ENCODE measurements around the gene NEK2. TPM values are rescaled to one million over a fixed set of nuclear protein-coding genes. Genes with fewer than 3 reads are reported as not detected.
"Not testable (repeated sequence)": the region's sequence is repeated elsewhere in the genome, so short reads cannot be mapped to it uniquely, and the experiment has no call there.

NEK2 gene
- total RNA-seq, 1 donor from 2014 or later = 3.1 TPM

DNA sequence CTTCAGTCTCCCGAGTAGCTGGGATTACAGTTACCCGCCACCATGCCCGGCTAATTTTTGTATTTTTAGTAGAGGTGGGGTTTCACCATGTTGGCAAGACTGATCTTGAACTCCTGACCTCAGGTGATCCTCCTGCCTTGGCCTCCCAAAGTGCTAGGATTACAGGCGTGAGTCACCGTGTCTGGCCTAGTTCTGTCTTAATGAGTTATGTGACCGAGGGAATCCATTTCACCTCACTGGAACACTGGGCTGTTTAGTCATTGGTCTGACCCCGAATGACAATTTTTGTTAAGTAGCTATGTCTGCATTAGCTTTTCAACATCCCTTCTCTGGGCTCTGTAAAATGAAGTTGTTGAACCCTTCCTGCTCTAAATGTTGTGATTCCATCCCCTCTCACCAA lies 6.8 kb upstream of the NEK2 start:
- not testable (repeated sequence) for H3K9me3 ChIP-seq (ENCODE audit: control insufficient read depth in 3 of 3, low read length in 3 of 3); H3K36me3 ChIP-seq (ENCODE audit: control insufficient read depth in 3 of 3, insufficient read depth in 3 of 3, low read length in 3 of 3); H3K9ac ChIP-seq (ENCODE audit: low read depth in 1 of 3, low read length in 3 of 3); H3K27me3 ChIP-seq (ENCODE audit: control insufficient read depth in 3 of 3, insufficient read depth in 3 of 3, low read length in 3 of 3); H3K4me3 ChIP-seq (ENCODE audit: low read length in 3 of 3); H3K4me1 ChIP-seq (ENCODE audit: control insufficient read depth in 3 of 3, insufficient read depth in 3 of 3, low read length in 3 of 3); H3K27ac ChIP-seq (ENCODE audit: low read depth, low read length)

DNA sequence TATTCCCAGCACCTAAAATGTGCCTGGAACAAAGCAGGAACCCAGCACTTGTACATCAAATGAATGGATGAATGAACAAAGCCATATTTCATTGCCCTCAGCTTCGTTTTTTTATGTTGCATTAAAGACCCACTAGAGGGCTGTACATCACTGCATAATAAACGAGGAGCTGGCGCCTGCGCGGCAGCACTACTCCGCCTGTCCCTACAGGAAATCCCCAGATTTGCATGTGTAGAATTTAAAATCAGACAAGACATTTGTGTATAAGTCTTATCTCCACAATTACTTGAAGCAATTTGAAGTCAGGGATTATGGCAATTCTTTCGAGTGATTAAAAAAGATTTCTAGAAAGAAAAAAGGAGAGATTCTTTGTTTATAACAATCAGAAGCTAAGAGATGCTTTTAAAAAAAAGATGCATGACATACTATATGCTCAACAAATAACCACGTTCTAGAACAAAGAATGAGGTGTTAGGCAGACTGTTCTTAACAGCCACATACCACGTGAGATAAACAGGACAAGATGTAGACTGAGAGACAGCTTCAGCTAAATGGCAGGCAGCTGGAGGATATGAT lies 5.4 kb upstream of the NEK2 start:
- Histone ChIP-seq H3K27ac (ENCODE audit: low read depth, low read length) (no peak overlapping the region), H3K4me1 (ENCODE audit: control insufficient read depth in 3 of 3, insufficient read depth in 3 of 3, low read length in 3 of 3) (peaks cover 2% of the 10 kb centered on the region in 3 donors), H3K27me3 (ENCODE audit: control insufficient read depth in 3 of 3, insufficient read depth in 3 of 3, low read length in 3 of 3) (peaks cover 0 to 2% (median 0%) of the 10 kb centered on the region in 3 donors), H3K9ac (ENCODE audit: low read depth in 1 of 3, low read length in 3 of 3) (no peak overlapping the region), H3K9me3 (ENCODE audit: control insufficient read depth in 3 of 3, low read length in 3 of 3) (no peaks in the 10 kb centered on the region), H3K36me3 (ENCODE audit: control insufficient read depth in 3 of 3, insufficient read depth in 3 of 3, low read length in 3 of 3) (no peaks in the 10 kb centered on the region), H3K4me3 (ENCODE audit: low read length in 3 of 3) (no peak overlapping the region)

DNA sequence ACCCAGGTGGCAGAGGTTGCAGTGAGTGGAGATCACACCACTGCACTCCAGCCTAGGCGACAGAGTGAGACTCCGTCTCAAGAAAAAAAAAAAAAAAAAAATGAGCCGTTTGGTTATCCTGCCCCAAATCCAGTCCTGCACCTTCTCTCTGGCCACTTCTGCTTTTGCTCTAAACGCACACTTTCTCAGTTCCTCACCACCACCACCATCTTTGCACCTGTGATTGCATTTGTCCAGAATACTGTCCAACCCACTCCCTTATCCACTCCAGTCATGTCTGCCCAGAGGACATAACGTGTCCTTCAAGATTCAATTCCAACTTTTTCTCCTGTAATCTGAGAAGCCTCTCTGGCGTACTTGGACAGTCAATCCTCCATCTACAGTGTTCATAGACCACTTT lies 2.2 kb upstream of the NEK2 start:
- Histone ChIP-seq H3K27me3 (ENCODE audit: control insufficient read depth in 3 of 3, insufficient read depth in 3 of 3, low read length in 3 of 3) (no peaks in the 10 kb centered on the region), H3K4me1 (ENCODE audit: control insufficient read depth in 3 of 3, insufficient read depth in 3 of 3, low read length in 3 of 3) (peaks cover 12 to 15% (median 13%) of the 10 kb centered on the region in 3 donors), H3K9me3 (ENCODE audit: control insufficient read depth in 3 of 3, low read length in 3 of 3) (no peaks in the 10 kb centered on the region), H3K9ac (ENCODE audit: low read depth in 1 of 3, low read length in 3 of 3) (no peak overlapping the region), H3K4me3 (ENCODE audit: low read length in 3 of 3) (no peak overlapping the region), H3K27ac (ENCODE audit: low read depth, low read length) (no peak overlapping the region), H3K36me3 (ENCODE audit: control insufficient read depth in 3 of 3, insufficient read depth in 3 of 3, low read length in 3 of 3) (no peaks in the 10 kb centered on the region)

DNA sequence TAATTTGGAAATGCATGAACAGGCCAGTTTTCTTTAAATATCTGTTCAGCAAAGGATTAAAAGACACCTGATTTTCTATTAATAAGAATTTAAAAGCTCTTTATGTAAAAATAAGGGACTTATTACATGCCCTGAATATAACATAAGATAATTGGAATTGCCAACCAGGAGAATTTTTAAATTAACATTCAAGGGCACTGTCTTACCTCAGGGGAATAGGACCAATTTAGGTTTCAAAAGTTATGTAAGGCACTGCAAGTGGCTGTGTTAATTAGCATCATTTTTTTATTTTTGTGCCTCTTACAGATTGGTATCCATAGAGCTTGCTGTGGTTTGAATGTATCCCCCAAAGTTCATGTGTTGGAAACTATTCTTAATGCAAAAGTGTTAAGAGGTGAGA lies 1.3 kb upstream of the NEK2 start:
- Histone ChIP-seq H3K27ac (ENCODE audit: low read depth, low read length) (no peak overlapping the region), H3K36me3 (ENCODE audit: control insufficient read depth in 3 of 3, insufficient read depth in 3 of 3, low read length in 3 of 3) (no peaks in the 10 kb centered on the region), H3K4me3 (ENCODE audit: low read length in 3 of 3) (no peak overlapping the region), H3K4me1 (ENCODE audit: control insufficient read depth in 3 of 3, insufficient read depth in 3 of 3, low read length in 3 of 3) (peaks cover 12 to 15% (median 13%) of the 10 kb centered on the region in 3 donors), H3K27me3 (ENCODE audit: control insufficient read depth in 3 of 3, insufficient read depth in 3 of 3, low read length in 3 of 3) (no peaks in the 10 kb centered on the region), H3K9ac (ENCODE audit: low read depth in 1 of 3, low read length in 3 of 3) (no peak overlapping the region), H3K9me3 (ENCODE audit: control insufficient read depth in 3 of 3, low read length in 3 of 3) (no peaks in the 10 kb centered on the region)

DNA sequence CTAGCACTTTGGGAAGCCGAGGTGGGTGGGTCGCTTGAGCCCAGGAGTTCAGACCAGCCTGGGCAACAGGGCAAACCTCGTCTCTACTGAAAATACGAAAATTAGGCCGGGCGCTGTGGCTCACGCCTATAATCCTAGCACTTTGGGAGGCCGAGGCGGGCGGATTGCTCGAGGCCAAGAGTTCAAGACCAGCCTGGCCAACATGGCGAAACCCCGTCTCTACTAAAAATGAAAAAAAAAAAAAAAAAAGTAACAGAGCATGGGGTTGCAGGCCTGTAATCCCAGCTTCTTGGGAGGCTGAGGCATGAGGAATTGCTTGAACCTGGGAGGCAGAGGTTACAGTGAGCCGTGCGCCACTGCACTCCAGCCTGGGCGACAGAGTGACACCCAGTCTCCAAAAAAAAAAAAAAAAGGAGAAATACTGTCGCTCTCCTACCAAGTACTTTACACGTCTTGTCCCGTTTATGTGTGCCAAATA lies 724 bp upstream of the NEK2 start:
- Histone ChIP-seq H3K27ac (ENCODE audit: low read depth, low read length) (no peak overlapping the region), H3K9me3 (ENCODE audit: control insufficient read depth in 3 of 3, low read length in 3 of 3) (no peaks in the 10 kb centered on the region)

DNA sequence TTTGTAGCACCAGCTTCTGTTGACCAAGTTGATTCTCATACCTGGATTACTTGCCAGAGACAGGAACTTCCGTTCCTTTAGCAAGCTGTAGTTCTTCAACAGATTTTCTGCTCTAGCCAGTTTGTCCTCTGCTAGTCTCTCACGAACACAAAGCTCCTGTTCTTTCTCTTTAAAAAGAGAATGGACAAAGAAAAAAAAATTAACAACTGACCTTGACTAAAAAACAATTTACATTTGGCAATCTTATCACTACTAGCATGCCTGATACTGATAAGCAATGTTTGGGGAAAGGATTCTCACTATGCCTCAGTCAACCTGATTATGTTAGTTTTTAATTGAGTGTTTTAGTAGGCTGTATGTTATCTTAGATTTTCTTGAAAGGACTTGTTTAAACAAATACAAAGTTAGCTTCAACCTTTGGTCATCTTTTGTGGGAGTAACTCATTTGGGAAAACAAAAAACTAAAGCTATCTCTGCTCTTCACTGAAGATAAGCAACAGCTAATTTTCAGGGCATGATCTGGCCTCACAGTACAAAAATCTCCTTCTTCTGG lies 8.3 kb downstream of the NEK2 start:
- Histone ChIP-seq H3K36me3 (ENCODE audit: control insufficient read depth in 3 of 3, insufficient read depth in 3 of 3, low read length in 3 of 3) (no peaks in the 10 kb centered on the region), H3K4me1 (ENCODE audit: control insufficient read depth in 3 of 3, insufficient read depth in 3 of 3, low read length in 3 of 3) (no peaks in the 10 kb centered on the region), H3K4me3 (ENCODE audit: low read length in 3 of 3) (no peak overlapping the region), H3K9ac (ENCODE audit: low read depth in 1 of 3, low read length in 3 of 3) (no peak overlapping the region), H3K9me3 (ENCODE audit: control insufficient read depth in 3 of 3, low read length in 3 of 3) (no peaks in the 10 kb centered on the region), H3K27ac (ENCODE audit: low read depth, low read length) (no peak overlapping the region), H3K27me3 (ENCODE audit: control insufficient read depth in 3 of 3, insufficient read depth in 3 of 3, low read length in 3 of 3) (no peaks in the 10 kb centered on the region)

More for the DNA sequence above, 724 bp upstream of the NEK2 start:
- no peaks in the 10 kb centered on the region for H3K36me3 ChIP-seq (ENCODE audit: control insufficient read depth in 3 of 3, insufficient read depth in 3 of 3, low read length in 3 of 3)
- peak overlapping the region; percentile 73 to 84 (median 76) for H3K4me3 ChIP-seq (ENCODE audit: low read length in 3 of 3)
- H3K27me3 ChIP-seq (ENCODE audit: control insufficient read depth in 3 of 3, insufficient read depth in 3 of 3, low read length in 3 of 3) = no peaks in the 10 kb centered on the region
- H3K4me1 ChIP-seq (ENCODE audit: control insufficient read depth in 3 of 3, insufficient read depth in 3 of 3, low read length in 3 of 3) = peaks cover 12 to 15% (median 13%) of the 10 kb centered on the region in 3 donors
- H3K9ac ChIP-seq (ENCODE audit: low read depth in 1 of 3, low read length in 3 of 3) = peak overlapping the region in 2 of 3 donors; percentile 45 to 57

DNA sequence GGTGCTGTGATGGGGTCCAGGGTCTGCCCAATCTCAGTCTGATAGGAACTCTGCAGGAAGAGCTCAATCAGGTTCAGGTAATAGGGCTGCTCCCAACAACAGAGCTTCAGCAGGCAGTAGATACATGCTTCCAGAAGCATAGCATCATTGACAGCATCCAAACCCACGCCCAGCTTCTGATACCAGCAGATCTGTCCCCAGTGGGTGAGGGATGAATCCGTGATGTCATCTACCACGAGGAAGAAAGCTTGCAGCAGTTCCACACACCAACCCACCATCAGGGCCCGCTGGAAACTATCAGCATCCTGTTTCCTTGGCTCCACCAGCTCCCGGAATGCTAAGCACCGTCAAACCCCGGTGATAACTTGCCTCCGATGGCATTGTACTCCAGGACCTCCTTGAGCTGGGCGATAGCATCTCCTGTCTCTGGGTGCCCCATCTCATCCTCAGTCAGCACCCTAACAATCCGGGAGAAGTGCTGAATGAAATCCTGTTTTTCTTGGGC lies 14.7 kb downstream of the NEK2 start:
- Histone ChIP-seq H3K9ac (ENCODE audit: low read depth in 1 of 3, low read length in 3 of 3) (no peak overlapping the region), H3K27ac (ENCODE audit: low read depth, low read length) (no peak overlapping the region), H3K9me3 (ENCODE audit: control insufficient read depth in 3 of 3, low read length in 3 of 3) (no peaks in the 10 kb centered on the region), H3K27me3 (ENCODE audit: control insufficient read depth in 3 of 3, insufficient read depth in 3 of 3, low read length in 3 of 3) (no peaks in the 10 kb centered on the region), H3K4me3 (ENCODE audit: low read length in 3 of 3) (no peak overlapping the region), H3K36me3 (ENCODE audit: control insufficient read depth in 3 of 3, insufficient read depth in 3 of 3, low read length in 3 of 3) (no peaks in the 10 kb centered on the region), H3K4me1 (ENCODE audit: control insufficient read depth in 3 of 3, insufficient read depth in 3 of 3, low read length in 3 of 3) (no peaks in the 10 kb centered on the region)

DNA sequence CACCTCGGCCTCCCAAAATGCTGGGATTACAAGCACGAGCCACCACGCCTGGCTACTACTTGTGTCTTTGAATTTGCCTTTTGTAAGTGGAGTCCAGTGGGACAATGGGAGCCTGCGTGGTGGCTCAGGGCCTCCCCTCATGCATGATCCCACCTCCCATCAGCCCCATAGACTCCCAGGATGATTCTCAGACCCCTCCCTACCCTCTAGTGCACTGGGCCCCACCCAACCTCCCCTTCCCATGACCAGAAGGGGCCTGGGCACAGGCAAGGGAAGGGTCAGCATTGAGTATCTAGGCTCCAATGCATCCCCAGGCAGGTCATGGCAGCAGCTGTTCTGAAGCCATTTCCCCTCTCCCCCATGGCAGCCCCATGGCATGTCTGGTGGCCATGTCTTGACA lies 18.7 kb downstream of the NEK2 start:
- H3K9ac ChIP-seq (ENCODE audit: low read depth in 1 of 3, low read length in 3 of 3) = no peak overlapping the region
- peaks cover 0 to 6% (median 0%) of the 10 kb centered on the region in 3 donors for H3K27me3 ChIP-seq (ENCODE audit: control insufficient read depth in 3 of 3, insufficient read depth in 3 of 3, low read length in 3 of 3)
- no peak overlapping the region for H3K27ac ChIP-seq (ENCODE audit: low read depth, low read length)
- H3K4me3 ChIP-seq (ENCODE audit: low read length in 3 of 3) = no peak overlapping the region
- peaks cover 0 to 3% (median 2%) of the 10 kb centered on the region in 3 donors for H3K4me1 ChIP-seq (ENCODE audit: control insufficient read depth in 3 of 3, insufficient read depth in 3 of 3, low read length in 3 of 3)
- H3K36me3 ChIP-seq (ENCODE audit: control insufficient read depth in 3 of 3, insufficient read depth in 3 of 3, low read length in 3 of 3) = no peaks in the 10 kb centered on the region
- H3K9me3 ChIP-seq (ENCODE audit: control insufficient read depth in 3 of 3, low read length in 3 of 3) = no peaks in the 10 kb centered on the region

DNA sequence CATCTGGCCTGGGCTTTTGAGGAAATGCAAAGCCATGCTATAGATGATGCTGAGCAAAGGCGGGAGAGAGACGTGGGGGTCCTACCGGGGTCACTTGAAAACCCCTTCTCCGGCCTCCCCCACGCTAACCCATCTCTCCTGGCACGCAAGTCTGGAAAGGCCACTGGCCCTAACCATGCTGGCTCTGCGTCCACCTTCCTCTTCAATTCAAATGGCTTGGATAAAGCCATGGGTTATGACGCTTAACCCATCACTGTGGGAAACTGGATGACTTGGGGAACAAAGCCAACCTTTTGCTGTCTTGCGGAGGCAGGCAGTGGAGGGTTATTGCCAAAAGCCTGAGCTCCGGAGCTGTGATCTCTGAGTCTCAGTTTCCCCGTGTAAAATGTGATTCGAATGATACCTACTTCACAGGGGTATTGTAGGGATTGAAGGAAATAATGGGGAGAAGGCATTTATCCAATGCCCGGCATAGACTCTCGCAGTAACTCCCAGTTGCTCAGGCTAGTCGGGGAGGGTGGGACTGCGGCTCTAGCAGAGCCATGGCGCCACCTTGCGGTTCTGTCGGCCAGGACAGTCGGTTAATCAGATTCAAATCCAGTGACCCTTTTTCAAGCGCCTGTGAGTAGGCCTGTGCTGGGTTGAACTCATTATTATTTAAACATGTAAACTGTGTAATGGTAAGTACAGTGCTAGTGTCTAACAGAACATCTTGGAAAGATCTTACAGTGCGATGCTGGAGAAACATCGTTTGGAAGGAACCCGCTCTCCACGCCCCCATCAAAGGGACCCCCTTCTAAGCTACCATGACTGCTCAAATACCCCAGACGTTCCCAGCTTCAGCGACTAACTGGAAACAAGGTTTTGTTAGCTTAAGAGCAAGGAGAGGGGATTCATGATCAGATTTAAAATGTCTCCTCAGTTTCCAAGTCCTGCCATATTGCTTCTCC lies 20.3 kb downstream of the NEK2 start:
- Histone ChIP-seq H3K4me3 (ENCODE audit: low read length in 3 of 3) (peak overlapping the region in 2 of 3 donors; percentile 3 to 24), H3K9ac (ENCODE audit: low read depth in 1 of 3, low read length in 3 of 3) (no peak overlapping the region), H3K4me1 (ENCODE audit: control insufficient read depth in 3 of 3, insufficient read depth in 3 of 3, low read length in 3 of 3) (peaks cover 0 to 3% (median 2%) of the 10 kb centered on the region in 3 donors), H3K9me3 (ENCODE audit: control insufficient read depth in 3 of 3, low read length in 3 of 3) (no peaks in the 10 kb centered on the region), H3K27me3 (ENCODE audit: control insufficient read depth in 3 of 3, insufficient read depth in 3 of 3, low read length in 3 of 3) (peaks cover 0 to 6% (median 0%) of the 10 kb centered on the region in 3 donors), H3K27ac (ENCODE audit: low read depth, low read length) (no peak overlapping the region), H3K36me3 (ENCODE audit: control insufficient read depth in 3 of 3, insufficient read depth in 3 of 3, low read length in 3 of 3) (no peaks in the 10 kb centered on the region)

Measured in skeletal muscle tissue (tissue), 4 donors.